K562 treated with DMSO at 1 percent for 12 hours (cell line): Measurements from ENCODE around the gene DHX8. TPM values are rescaled to one million over a fixed set of nuclear protein-coding genes. Genes with fewer than 3 reads are reported as not detected.

ENCODE experiments used
- total RNA-seq: library from RNA; unstranded; fragments of 300-600 nt; gene quantifications from 2 replicates; pipeline ENCODE4 v1.2.3, GENCODE V29; 2022; ENCODE audit not compliant: insufficient read depth

The DHX8 gene
- total RNA-seq, result 18.0 and 26.8 TPM in 2 replicates

GRCh38 chr17:43483674-43484551 is at the start of gene DHX8:
Gene DHX8 (plus strand): TSS chr17:43483975. CDS start chr17:43484038, 63 bp downstream.

GRCh38 chr17:43546319-43547188 is 62.8 kb downstream of the DHX8 start, which contains the start of gene ETV4:
Gene ETV4 (minus strand): TSS chr17:43546340. CDS start chr17:43545617, 723 bp downstream.

Other genes starting within 250 kb of the DHX8 start
- not detected in 2 replicates for gene RNU2-1, start 250.0 kb upstream of the DHX8 start, total RNA-seq
- gene ARL4D, start 85.0 kb upstream of the DHX8 start, total RNA-seq, result 5.2 and 7.0 TPM in 2 replicates
- 29.5 and 48.6 TPM in 2 replicates for gene ETV4, start 62.4 kb downstream of the DHX8 start, total RNA-seq
- not detected in 2 replicates for gene MEOX1, start 177.9 kb downstream of the DHX8 start, total RNA-seq